Uterus (tissue), 4 donors: ENCODE measurements around the gene KLK12. TPM values are rescaled to one million over a fixed set of nuclear protein-coding genes. Genes with fewer than 3 reads are reported as not detected.

Source experiments
- DNase-seq, 2 donors: peaks; one replicate each; pipeline ENCODE4 v3.0.0-alpha.2; 2019 to 2020
- H3K27ac ChIP-seq, 2 donors: fragments of 200-600 bp; sonication (generic); 1 replicate in 1 of 2; 2 replicates in 1 of 2; pipeline ENCODE4 v1.5.1; 2016 to 2018
- H3K27me3 ChIP-seq, 2 donors: fragments of 200-600 bp; sonication (generic); one replicate each; pipeline ENCODE4 v1.5.1; 2018 to 2019; ENCODE audit warnings: control low read depth in 1 of 2
- H3K36me3 ChIP-seq, 2 donors: fragments of 200-600 bp; sonication (generic); one replicate each; pipeline ENCODE4 v1.5.1; 2019; ENCODE audit warnings: control low read depth in 1 of 2
- H3K4me1 ChIP-seq, 2 donors: fragments of 200-600 bp; sonication (generic); one replicate each; pipeline ENCODE4 v1.5.1; 2018 to 2019; ENCODE audit warnings: control low read depth in 1 of 2
- H3K4me3 ChIP-seq, 2 donors: fragments of 200-600 bp; sonication (generic); 1 replicate in 1 of 2; 2 replicates in 1 of 2; pipeline ENCODE4 v1.5.1; 2018 to 2019; ENCODE audit warnings: mild to moderate bottlenecking in 1 of 2
- H3K9me3 ChIP-seq, 2 donors: fragments of 200-600 bp; sonication (generic); one replicate each; pipeline ENCODE4 v1.5.1; 2019; ENCODE audit warnings: control low read depth in 1 of 2
- CTCF ChIP-seq, 4 experiments: fragments of 200-600 bp in 2 of 4; fragments of 450-650 bp in 2 of 4; sonication (generic) in 2 of 4; IDR thresholded peaks; one replicate each; pipeline ENCODE4 v1.5.1; 2016 to 2019; ENCODE audit warnings: antibody characterized with exemption in 4 of 4, mild to moderate bottlenecking in 2 of 4, moderate library complexity in 1 of 4
- POLR2A ChIP-seq, 2 donors: fragments of 450-650 bp; IDR thresholded peaks; one replicate each; pipeline ENCODE4 v1.6.1; 2016; ENCODE audit warnings: antibody characterized with exemption in 2 of 2, mild to moderate bottlenecking in 1 of 2, moderate library complexity in 1 of 2
- intact Hi-C: fragments of 100-400 bp; cut with DNase I; formaldehyde crosslinking; loops from one replicate; pipeline ENCODE4 v1.15.1; 2023; ENCODE audit warnings: low total_unique reads
- total RNA-seq, 4 donors: library from RNA; depleted of rRNA in 3 of 4; stranded (reverse); fragments of >200 nt in 3 of 4; gene quantifications; one replicate each; pipeline versions ENCODE4 v1.1.0 to v1.2.4, GENCODE V29; 2014 to 2023
- donor health status: DM: yes; HTN: yes; CAD: no.

The KLK12 gene
- total RNA-seq, 4 donors from 2014 or later: not detected

GRCh38 chr19:51014242-51014641 lies 20.6 kb downstream of the KLK12 start:
- peaks cover 0 to 29% of the 10 kb centered on the region in 2 donors for H3K27me3 ChIP-seq
- intact Hi-C loops: no loop called here
- TF ChIP-seq POLR2A (IDR thresholded peaks at IDR 0.05) (no peak), CTCF (IDR thresholded peaks at IDR 0.05) (no peak)
- no peak overlapping the region for H3K27ac ChIP-seq
- H3K4me1 ChIP-seq: peaks cover 0 to 7% of the 10 kb centered on the region in 2 donors
- H3K36me3 ChIP-seq: no peaks in the 10 kb centered on the region
- H3K4me3 ChIP-seq: no peak overlapping the region
- H3K9me3 ChIP-seq: no peaks in the 10 kb centered on the region
- no peak for DNase-seq

GRCh38 chr19:51012661-51013190 lies 22.1 kb downstream of the KLK12 start:
- peaks cover 0 to 7% of the 10 kb centered on the region in 2 donors for H3K4me1 ChIP-seq
- H3K27ac ChIP-seq: no peak overlapping the region
- no peaks in the 10 kb centered on the region for H3K36me3 ChIP-seq
- no peak overlapping the region for H3K4me3 ChIP-seq
- no peak for DNase-seq
- intact Hi-C loops: no loop called here
- no peaks in the 10 kb centered on the region for H3K9me3 ChIP-seq
- TF ChIP-seq CTCF (IDR thresholded peaks at IDR 0.05) (no peak), POLR2A (IDR thresholded peaks at IDR 0.05) (no peak)
- peaks cover 0 to 22% of the 10 kb centered on the region in 2 donors for H3K27me3 ChIP-seq

- DNase-seq: no peak
- no peaks in the 10 kb centered on the region for H3K9me3 ChIP-seq
- intact Hi-C loops: no loop called here
- no peaks in the 10 kb centered on the region for H3K4me1 ChIP-seq
- no peaks in the 10 kb centered on the region for H3K36me3 ChIP-seq
- TF ChIP-seq CTCF (IDR thresholded peaks at IDR 0.05): no peak
- no peak for TF ChIP-seq POLR2A (IDR thresholded peaks at IDR 0.05)
- no peak overlapping the region for H3K27ac ChIP-seq
- peaks cover 0 to 6% of the 10 kb centered on the region in 2 donors for H3K27me3 ChIP-seq
- no peak overlapping the region for H3K4me3 ChIP-seq
Measured at GRCh38 chr19:51010066-51010795, 24.6 kb downstream of the KLK12 start.

- H3K27ac ChIP-seq: no peak overlapping the region
- TF ChIP-seq CTCF (IDR thresholded peaks at IDR 0.05): no peak
- TF ChIP-seq POLR2A (IDR thresholded peaks at IDR 0.05): no peak
- H3K4me1 ChIP-seq: no peaks in the 10 kb centered on the region
- H3K27me3 ChIP-seq: peaks cover 0 to 2% of the 10 kb centered on the region in 2 donors
- no peak for DNase-seq
- no peak overlapping the region for H3K4me3 ChIP-seq
- no peaks in the 10 kb centered on the region for H3K36me3 ChIP-seq
- H3K9me3 ChIP-seq: no peaks in the 10 kb centered on the region
- intact Hi-C loops: no loop called here
Measured at GRCh38 chr19:51009061-51009891, 25.5 kb downstream of the KLK12 start.

GRCh38 chr19:51007488-51007887 lies 27.3 kb downstream of the KLK12 start:
- H3K9me3 ChIP-seq: no peaks in the 10 kb centered on the region
- intact Hi-C loops: no loop called here
- no peaks in the 10 kb centered on the region for H3K4me1 ChIP-seq
- no peak for DNase-seq
- TF ChIP-seq POLR2A (IDR thresholded peaks at IDR 0.05) (no peak), CTCF (IDR thresholded peaks at IDR 0.05) (no peak)
- H3K27ac ChIP-seq: no peak overlapping the region
- H3K4me3 ChIP-seq: no peak overlapping the region
- H3K27me3 ChIP-seq: peaks cover 0 to 5% of the 10 kb centered on the region in 2 donors
- H3K36me3 ChIP-seq: no peaks in the 10 kb centered on the region
